Stimulated activated CD4-positive, alpha-beta T cell treated with anti-CD3 and anti-CD28 coated beads, Interleukin-4, amount 100 ng/mL, for 1 hour (primary cell): ENCODE measurements around the gene PEX3.

Source experiments
- DNase-seq: peaks from one replicate; pipeline ENCODE4 v3.0.0-alpha.2; 2020

The PEX3 gene

GRCh38 chr6:143540192-143540591, 89.6 kb downstream of the PEX3 start:
- no peak for DNase-seq
